B cell (primary cell): ENCODE results near the gene LRCH1. TPM values are rescaled to one million over a fixed set of nuclear protein-coding genes. Genes with fewer than 3 reads are reported as not detected.

Source experiments
- ATAC-seq: fragments of 200-7000 bp; cut with Tn5 transposase; one replicate; pipeline ENCODE4 v1.10.0; 2021; ENCODE audit warnings: low read depth, mild to moderate bottlenecking, moderate number of reproducible peaks, moderate library complexity
- CTCF ChIA-PET: fragments of 350-600 bp; sonication (Branson Sonifier 250); formaldehyde crosslinking; loops from one replicate; lab custom pipeline; 2021; ENCODE audit warnings: antibody characterized with exemption, inconsistent platforms; lab: Charles Lee
- POLR2A ChIA-PET: fragments of 350-600 bp; sonication (Branson Sonifier 250); formaldehyde crosslinking; loops from one replicate; lab custom pipeline; 2021; ENCODE audit warnings: antibody characterized with exemption; lab: Charles Lee
- DNase-seq: peaks from one replicate; pipeline ENCODE4 v3.0.0; 2013
- H2AFZ ChIP-seq: 2 replicates; pipeline ENCODE4 v1.6.1; 2012; ENCODE audit warnings: mild to moderate bottlenecking, low read depth, low read length; ENCODE audit not compliant: insufficient read depth, poor library complexity, severe bottlenecking
- H3K27ac ChIP-seq, 2 donors: 1 replicate in 1 of 2; 2 replicates in 1 of 2; pipeline ENCODE4 v1.5.1; 2012 to 2013; ENCODE audit warnings: low read length in 2 of 2, mild to moderate bottlenecking in 2 of 2, moderate library complexity in 1 of 2
- H3K27me3 ChIP-seq, 4 experiments: fragments of 200-600 bp in 1 of 4; sonication (generic) in 1 of 4; replicated peaks in 1 of 4; 1 replicate in 2 of 4; 2 replicates in 2 of 4; pipeline versions ENCODE4 v1.6.1 to v1.7.0; 2013 to 2016; ENCODE audit warnings: low read length in 3 of 4, mild to moderate bottlenecking in 2 of 4, mixed read lengths in 1 of 4, moderate library complexity in 1 of 4; ENCODE audit not compliant: insufficient read depth in 4 of 4, control insufficient read depth in 3 of 4; ENCODE audit errors: control extremely low read depth in 1 of 4
- H3K36me3 ChIP-seq, 2 experiments: replicated peaks in 1 of 2; 1 replicate in 1 of 2; 2 replicates in 1 of 2; pipeline versions ENCODE4 v1.6.1 to v1.7.1; 2013; ENCODE audit warnings: low read length in 1 of 2; ENCODE audit not compliant: insufficient read depth in 2 of 2, control insufficient read depth in 1 of 2; ENCODE audit errors: control extremely low read depth in 1 of 2, extremely low read depth in 1 of 2
- H3K4me1 ChIP-seq, 2 donors: fragments of 200-600 bp in 1 of 2; sonication (generic) in 1 of 2; 1 replicate in 1 of 2; 2 replicates in 1 of 2; pipeline versions ENCODE4 v1.5.1 to v1.6.1; 2013 to 2017; ENCODE audit warnings: low read length in 2 of 2; ENCODE audit not compliant: control insufficient read depth in 2 of 2, insufficient read depth in 2 of 2
- H3K4me2 ChIP-seq: replicated peaks from 2 replicates; pipeline ENCODE3; 2012; ENCODE audit warnings: mild to moderate bottlenecking, low read depth, low read length; ENCODE audit not compliant: poor library complexity, severe bottlenecking
- H3K4me3 ChIP-seq, 5 experiments: fragments of 200-600 bp in 1 of 5; sonication (generic) in 1 of 5; 1 replicate in 3 of 5; 2 replicates in 2 of 5; pipeline versions ENCODE4 v1.5.1 to v1.7.0; 2011 to 2016; ENCODE audit warnings: low read length in 4 of 5, mild to moderate bottlenecking in 4 of 5, low read depth in 2 of 5, control low read depth in 1 of 5, moderate library complexity in 1 of 5; ENCODE audit not compliant: insufficient read depth in 1 of 5; ENCODE audit errors: control extremely low read depth in 1 of 5, extremely low read depth in 1 of 5
- H3K79me2 ChIP-seq: fragments of 200-600 bp; sonication (generic); one replicate; pipeline ENCODE4 v1.6.0; 2016; ENCODE audit warnings: low read length; ENCODE audit not compliant: control insufficient read depth, insufficient read depth
- H3K9ac ChIP-seq: fragments of 200-600 bp; sonication (generic); 2 replicates; pipeline ENCODE4 v1.6.1; 2017; ENCODE audit warnings: mild to moderate bottlenecking, low read length, moderate library complexity
- H3K9me3 ChIP-seq, 3 donors: one replicate each; pipeline versions ENCODE4 v1.6.1 to v1.7.1; 2013; ENCODE audit warnings: low read length in 2 of 3; ENCODE audit not compliant: control insufficient read depth in 2 of 3, insufficient read depth in 1 of 3; ENCODE audit errors: control extremely low read depth in 1 of 3
- H4K20me1 ChIP-seq: 2 replicates; pipeline ENCODE4 v1.6.0; 2012; ENCODE audit warnings: mild to moderate bottlenecking, low read length; ENCODE audit not compliant: insufficient read depth, control insufficient read depth, poor library complexity, severe bottlenecking
- H3K27ac Mint-ChIP-seq: one replicate; pipeline ENCODE4 v1.8.0; 2021; ENCODE audit warnings: mixed read lengths
- H3K27me3 Mint-ChIP-seq: one replicate; pipeline ENCODE4 v1.8.0; 2021; ENCODE audit warnings: mixed read lengths
- H3K4me1 Mint-ChIP-seq: one replicate; pipeline ENCODE4 v1.8.0; 2021; ENCODE audit warnings: mixed read lengths
- H3K4me3 Mint-ChIP-seq: one replicate; pipeline ENCODE4 v1.8.0; 2021; ENCODE audit warnings: mixed read lengths
- H3K9me3 Mint-ChIP-seq: one replicate; pipeline ENCODE4 v1.8.0; 2022; ENCODE audit warnings: mixed read lengths; ENCODE audit not compliant: insufficient read depth
- CTCF ChIP-seq: fragments of 200-600 bp; IDR thresholded peaks from one replicate; pipeline ENCODE4 v1.8.0; 2022; ENCODE audit warnings: antibody characterized with exemption, mild to moderate bottlenecking
- EZH2 ChIP-seq: IDR thresholded peaks from 2 replicates; pipeline ENCODE4 v1.6.1; 2012; ENCODE audit warnings: borderline replicate concordance, low read depth, mild to moderate bottlenecking, moderate library complexity, low read length; ENCODE audit not compliant: insufficient read depth, poor library complexity, severe bottlenecking
- WGBS: methylation state at CpG from one replicate; pipeline ENCODE4 v1.1.5; 2013; ENCODE audit warnings: missing lambda C conversion rate; ENCODE audit not compliant: insufficient coverage; 5-methylcytosine and 5-hydroxymethylcytosine counted together
- intact Hi-C: fragments of 100-400 bp; cut with micrococcal nuclease; formaldehyde crosslinking; loops from one replicate; pipeline ENCODE4 v1.10.0; 2022
- polyA plus RNA-seq: library from polyadenylated mRNA; depleted of rRNA; stranded (reverse); fragments of >200 nt; gene quantifications from 2 replicates; pipeline ENCODE4 v1.2.3, GENCODE V29; 2012
- total RNA-seq, 2 donors: library from RNA; stranded (reverse); fragments of 120-200 nt in 1 of 2; gene quantifications; 1 replicate in 1 of 2; 2 replicates in 1 of 2; pipeline versions ENCODE4 v1.2.3 to v1.2.4, GENCODE V29; 2013 to 2022

The LRCH1 gene
- total and polyA plus RNA-seq, 2 donors (not counting 1 experiment from before 2014, with no cell fraction given): 13.0 to 50.3 TPM

GRCh38 chr13:46655377-46656180 is 102.6 kb downstream of the LRCH1 start:
- Histone ChIP-seq H3K4me1 (peaks cover 32 to 35% of the 10 kb centered on the region in 2 donors), H3K27ac (peak overlapping the region; percentile 21 to 77), H3K79me2 (peaks cover 84% of the 10 kb centered on the region), H3K9ac (peak overlapping the region; percentile 22), H3K9me3 (no peaks in the 10 kb centered on the region), H3K36me3 (peaks cover 2 to 4% of the 10 kb centered on the region in 2 experiments), H3K27me3 (no peaks in the 10 kb centered on the region), H3K4me2 (peak overlapping the region; percentile 54), H3K4me3 (peak overlapping the region in 1 of 5 experiments; percentile 9), H2AFZ (peak overlapping the region; percentile 39), H4K20me1 (no peaks in the 10 kb centered on the region)
- Mint-ChIP-seq H3K4me3 (peak overlapping the region; percentile 50), H3K27me3 (no peaks in the 10 kb centered on the region), H3K27ac (peak overlapping the region; percentile 79), H3K4me1 (peaks cover 51% of the 10 kb centered on the region), H3K9me3 (no peaks in the 10 kb centered on the region)
- no peak for TF ChIP-seq EZH2
- TF ChIP-seq CTCF: no peak
- WGBS: 28% methylated on average over 3 of the region's 8 CpGs
- intact Hi-C loops: loop anchor here (2.0 kb wide), 1 partner anchor 23 kb away; no protein-coding TSS in a partner anchor
- DNase-seq (no peak), ATAC-seq (no peak)
- ChIA-PET CTCF (interaction anchor here (0.8 to 1.1 kb wide), 2 partner anchors 11 to 103 kb away, joined by 3 to 4 read pairs; no protein-coding TSS in a partner anchor), POLR2A (no interaction called here)

- no peak overlapping the region for H3K9ac ChIP-seq
- Mint-ChIP-seq H3K4me1 (peaks cover 51% of the 10 kb centered on the region), H3K9me3 (no peaks in the 10 kb centered on the region), H3K27me3 (no peaks in the 10 kb centered on the region), H3K27ac (peak overlapping the region; percentile 81), H3K4me3 (peak overlapping the region; percentile 48)
- CTCF ChIA-PET: interaction anchor here (0.5 to 2.6 kb wide), 2 partner anchors 105 to 156 kb away, joined by 5 to 9 read pairs; no protein-coding TSS in a partner anchor
- POLR2A ChIA-PET: interaction anchor here (0.7 kb wide), 1 partner anchor 52 kb away, joined by 3 read pairs; no protein-coding TSS in a partner anchor
- ATAC-seq (peak; percentile 61), DNase-seq (no peak)
- peaks cover 84% of the 10 kb centered on the region for H3K79me2 ChIP-seq
- intact Hi-C loops: loop anchor here (2.0 kb wide), 1 partner anchor 22 kb away; no protein-coding TSS in a partner anchor
- TF ChIP-seq CTCF (no peak), EZH2 (no peak)
- no peak overlapping the region for H3K4me3 ChIP-seq
- H2AFZ ChIP-seq: no peak overlapping the region
- no peaks in the 10 kb centered on the region for H3K27me3 ChIP-seq
- peak overlapping the region; percentile 44 for H3K4me2 ChIP-seq
- H3K36me3 ChIP-seq: peaks cover 2 to 4% of the 10 kb centered on the region in 2 experiments
- H3K4me1 ChIP-seq: peaks cover 29 to 34% of the 10 kb centered on the region in 2 donors
- H3K27ac ChIP-seq: peak overlapping the region in 1 of 2 donors; percentile 77
- no peaks in the 10 kb centered on the region for H4K20me1 ChIP-seq
- H3K9me3 ChIP-seq: no peaks in the 10 kb centered on the region
These were observed 103.8 kb downstream of the LRCH1 start for GRCh38 chr13:46656786-46657185.
